H1 (cell line): ENCODE measurements around the gene MPZ. TPM values are rescaled to one million over a fixed set of nuclear protein-coding genes. Genes with fewer than 3 reads are reported as not detected.

Source experiments
- TEAD4 ChIP-seq: IDR thresholded peaks from 2 replicates; pipeline ENCODE4 v1.6.1; 2012; ENCODE audit warnings: low read depth, low read length, inconsistent platforms, mixed read lengths
- polyA plus RNA-seq, 7 experiments: library from polyadenylated mRNA; depleted of rRNA in 3 of 7; stranded (reverse) in 5 of 7; unstranded in 2 of 7; fragments of >200 nt in 5 of 7; fragments of 200-250 nt in 2 of 7; gene quantifications; 1 replicate in 5 of 7; 2 replicates in 1 of 7; 4 replicates in 1 of 7; pipeline versions ENCODE4 v1.2.1 to v1.2.3, GENCODE V29; 2011 to 2013; ENCODE audit warnings: missing spikeins in 2 of 7, mixed read lengths in 2 of 7
- total RNA-seq: library from RNA; stranded (reverse); fragmentation: NEBNext Ultra II Directional; extraction: Animal tissue kit (Norgen Biotek cat#: 25700); gene quantifications from 2 replicates; pipeline ENCODE4 v1.2.1, GENCODE V29; 2021

Gene MPZ
- total and polyA plus RNA-seq, 2 of the 8 experiments (the other 6 are each of a cell fraction or from before 2014, with no cell fraction given), result 4.1 to 5.1 TPM

- no peak for TF ChIP-seq TEAD4
- TF ChIP-seq, all 59 proteins: peak for 19
Observed at GRCh38 chr1:161305867-161306519, 3.8 kb downstream of the MPZ start (continued).
